Fibroblast of skin of abdomen (primary cell): Measurements from ENCODE around the gene TRIO. TPM values are rescaled to one million over a fixed set of nuclear protein-coding genes. Genes with fewer than 3 reads are reported as not detected.
"Not testable (repeated sequence)": the region's sequence is repeated elsewhere in the genome, so short reads cannot be mapped to it uniquely, and the experiment has no call there.

Source experiments
- DNase-seq: peaks from one replicate; pipeline ENCODE4 v3.0.0-alpha.2; 2013
- polyA plus RNA-seq, 2 experiments: library from polyadenylated mRNA; unstranded; fragments of 120-200 nt; gene quantifications; one replicate each; pipeline ENCODE4 v1.2.1, GENCODE V29; 2013; ENCODE audit not compliant: insufficient read length in 2 of 2

TRIO gene
- 162 TPM for polyA plus RNA-seq (2013, experiment 1 of 2; ENCODE audit: insufficient read length)
- polyA plus RNA-seq (2013, experiment 2 of 2; ENCODE audit: insufficient read length) = 158 TPM

GRCh38 chr5:14142827-14143545 lies at the start of gene TRIO:
TRIO (plus strand) TSS chr5:14143342; CDS start chr5:14143726, 384 bp downstream.
- peak; percentile 95 for DNase-seq

- not testable (repeated sequence) for DNase-seq
Observed at GRCh38 chr5:14097380-14097779, 45.8 kb upstream of the TRIO start.

GRCh38 chr5:14097998-14098471 lies 45.1 kb upstream of the TRIO start:
- DNase-seq = peak; percentile 86

- DNase-seq = no peak
Observed at GRCh38 chr5:14100281-14100680, 42.9 kb upstream of the TRIO start.

- DNase-seq = peak; percentile 55
Observed at GRCh38 chr5:14101922-14102321, 41.2 kb upstream of the TRIO start.

- no peak for DNase-seq
Observed at GRCh38 chr5:14102666-14103065, 40.5 kb upstream of the TRIO start.

- peak; percentile 97 for DNase-seq
Observed at GRCh38 chr5:14105718-14106410, 37.3 kb upstream of the TRIO start.

GRCh38 chr5:14107536-14107935 lies 35.6 kb upstream of the TRIO start:
- DNase-seq = no peak

- DNase-seq = peak; percentile 71
Observed at GRCh38 chr5:14108170-14108996, 34.8 kb upstream of the TRIO start.

- DNase-seq = peak; percentile 48
Observed at GRCh38 chr5:14109041-14109747, 33.9 kb upstream of the TRIO start.

- no peak for DNase-seq
Observed at GRCh38 chr5:14109771-14110170, 33.4 kb upstream of the TRIO start.

- DNase-seq = no peak
Observed at GRCh38 chr5:14110196-14110595, 32.9 kb upstream of the TRIO start.

- DNase-seq = peak; percentile 89
Observed at GRCh38 chr5:14110680-14111079, 32.5 kb upstream of the TRIO start.

- DNase-seq = no peak
Observed at GRCh38 chr5:14112998-14113652, 30.0 kb upstream of the TRIO start.

GRCh38 chr5:14114615-14115251 lies 28.4 kb upstream of the TRIO start:
- peak; percentile 43 for DNase-seq

- no peak for DNase-seq
Observed at GRCh38 chr5:14115323-14115895, 27.7 kb upstream of the TRIO start.

- no peak for DNase-seq
Observed at GRCh38 chr5:14118551-14119320, 24.4 kb upstream of the TRIO start.

GRCh38 chr5:14120176-14120575 lies 23.0 kb upstream of the TRIO start:
- no peak for DNase-seq

GRCh38 chr5:14121552-14121951 lies 21.6 kb upstream of the TRIO start:
- no peak for DNase-seq

- DNase-seq = no peak
Observed at GRCh38 chr5:14122089-14122488, 21.1 kb upstream of the TRIO start.
